Measurements from ENCODE around the gene MAD1L1.

Gene MAD1L1

GRCh38 chr7:2220030-2220429 lies 12.7 kb downstream of the MAD1L1 start:
- Histone ChIP-seq H4K12ac (ENCODE audit: low read depth, low read length) (no peak overlapping the region), H3K9ac (ENCODE audit: low read length) (no peak overlapping the region), H3K79me1 (ENCODE audit: low read length) (no peaks in the 10 kb centered on the region), H2BK120ac (ENCODE audit: insufficient read depth, low read length, poor library complexity) (no peak overlapping the region), H4K91ac (ENCODE audit: low read depth, low read length) (no peak overlapping the region), H3K79me2 (ENCODE audit: control insufficient read depth, insufficient read depth, low read length, poor library complexity) (no peaks in the 10 kb centered on the region), H3K4me2 (ENCODE audit: low read length) (no peak overlapping the region), H3K27ac (ENCODE audit: low read depth, low read length) (no peak overlapping the region), H3K4me1 (ENCODE audit: control insufficient read depth in 1 of 2, insufficient read depth in 2 of 2, low read length in 2 of 2) (no peaks in the 10 kb centered on the region), H2BK12ac (ENCODE audit: low read length) (no peak overlapping the region), H3K27me3 (ENCODE audit: insufficient read depth, low read length) (no peaks in the 10 kb centered on the region), H2AK5ac (ENCODE audit: low read length) (no peak overlapping the region), H3K14ac (ENCODE audit: low read length) (no peak overlapping the region), H3K23ac (ENCODE audit: low read length) (no peak overlapping the region), H3K36me3 (ENCODE audit: control insufficient read depth in 1 of 2, insufficient read depth in 2 of 2, low read length in 2 of 2) (peaks cover 79 to 83% of the 10 kb centered on the region in 2 experiments), H4K8ac (ENCODE audit: low read depth, low read length) (no peak overlapping the region), H3K4me3 (ENCODE audit: low read depth, low read length) (no peak overlapping the region), H3K18ac (ENCODE audit: low read length) (no peak overlapping the region), H3K9me3 (ENCODE audit: insufficient read depth, low read depth, low read length) (peaks cover 2% of the 10 kb centered on the region), H3K4ac (ENCODE audit: low read depth, low read length) (no peak overlapping the region), H2BK5ac (ENCODE audit: low read depth, low read length, poor library complexity) (no peak overlapping the region), H2AFZ (ENCODE audit: insufficient read depth, low read length, poor library complexity) (no peak overlapping the region)
- DNase-seq = no peak
- WGBS (ENCODE audit: extremely low coverage, insufficient coverage, insufficient read length) = no CpG with 5 or more reads among the region's 19 CpGs

- Histone ChIP-seq H3K4ac (ENCODE audit: low read depth, low read length) (no peak overlapping the region), H3K23ac (ENCODE audit: low read length) (no peak overlapping the region), H2AFZ (ENCODE audit: insufficient read depth, low read length, poor library complexity) (no peak overlapping the region), H3K27ac (ENCODE audit: low read depth, low read length) (no peak overlapping the region), H3K4me2 (ENCODE audit: low read length) (no peak overlapping the region), H3K18ac (ENCODE audit: low read length) (no peak overlapping the region), H2BK120ac (ENCODE audit: insufficient read depth, low read length, poor library complexity) (no peak overlapping the region), H4K8ac (ENCODE audit: low read depth, low read length) (no peak overlapping the region), H2BK12ac (ENCODE audit: low read length) (no peak overlapping the region), H3K9me3 (ENCODE audit: insufficient read depth, low read depth, low read length) (peaks cover 4% of the 10 kb centered on the region), H3K14ac (ENCODE audit: low read length) (no peak overlapping the region), H4K12ac (ENCODE audit: low read depth, low read length) (no peak overlapping the region), H3K79me2 (ENCODE audit: control insufficient read depth, insufficient read depth, low read length, poor library complexity) (no peaks in the 10 kb centered on the region), H3K79me1 (ENCODE audit: low read length) (no peaks in the 10 kb centered on the region), H4K91ac (ENCODE audit: low read depth, low read length) (no peak overlapping the region), H2BK5ac (ENCODE audit: low read depth, low read length, poor library complexity) (no peak overlapping the region), H3K27me3 (ENCODE audit: insufficient read depth, low read length) (no peaks in the 10 kb centered on the region), H3K4me1 (ENCODE audit: control insufficient read depth in 1 of 2, insufficient read depth in 2 of 2, low read length in 2 of 2) (no peaks in the 10 kb centered on the region), H3K36me3 (ENCODE audit: control insufficient read depth in 1 of 2, insufficient read depth in 2 of 2, low read length in 2 of 2) (peaks cover 77 to 81% of the 10 kb centered on the region in 2 experiments), H2AK5ac (ENCODE audit: low read length) (no peak overlapping the region), H3K9ac (ENCODE audit: low read length) (no peak overlapping the region), H3K4me3 (ENCODE audit: low read depth, low read length) (no peak overlapping the region)
- no peak for DNase-seq
- no CpG with 5 or more reads among the region's 8 CpGs for whole genome bisulfite sequencing (ENCODE audit: extremely low coverage, insufficient coverage, insufficient read length)
Measured at GRCh38 chr7:2219606-2220005, 13.1 kb downstream of the MAD1L1 start.

GRCh38 chr7:2219136-2219535 lies 13.6 kb downstream of the MAD1L1 start:
- Histone ChIP-seq H2AFZ (ENCODE audit: insufficient read depth, low read length, poor library complexity) (no peak overlapping the region), H3K79me2 (ENCODE audit: control insufficient read depth, insufficient read depth, low read length, poor library complexity) (no peaks in the 10 kb centered on the region)
- no CpG with 5 or more reads among the region's 15 CpGs for WGBS (ENCODE audit: extremely low coverage, insufficient coverage, insufficient read length)

GRCh38 chr7:2218444-2218785 lies 14.3 kb downstream of the MAD1L1 start:
- H3K27me3 ChIP-seq (ENCODE audit: insufficient read depth, low read length) = no peaks in the 10 kb centered on the region
- peaks cover 4% of the 10 kb centered on the region for H3K9me3 ChIP-seq (ENCODE audit: insufficient read depth, low read depth, low read length)
- H2BK120ac ChIP-seq (ENCODE audit: insufficient read depth, low read length, poor library complexity) = no peak overlapping the region
- H3K4me3 ChIP-seq (ENCODE audit: low read depth, low read length) = no peak overlapping the region
- H4K8ac ChIP-seq (ENCODE audit: low read depth, low read length) = no peak overlapping the region
- H3K27ac ChIP-seq (ENCODE audit: low read depth, low read length) = no peak overlapping the region
- H2BK12ac ChIP-seq (ENCODE audit: low read length) = no peak overlapping the region
- no peak overlapping the region for H3K23ac ChIP-seq (ENCODE audit: low read length)
- H3K36me3 ChIP-seq (ENCODE audit: control insufficient read depth in 1 of 2, insufficient read depth in 2 of 2, low read length in 2 of 2) = peaks cover 77 to 80% of the 10 kb centered on the region in 2 experiments
- H4K12ac ChIP-seq (ENCODE audit: low read depth, low read length) = no peak overlapping the region
- no peak overlapping the region for H3K18ac ChIP-seq (ENCODE audit: low read length)
- no peak overlapping the region for H2BK5ac ChIP-seq (ENCODE audit: low read depth, low read length, poor library complexity)
- H3K4ac ChIP-seq (ENCODE audit: low read depth, low read length) = no peak overlapping the region
- no peaks in the 10 kb centered on the region for H3K79me2 ChIP-seq (ENCODE audit: control insufficient read depth, insufficient read depth, low read length, poor library complexity)
- H2AK5ac ChIP-seq (ENCODE audit: low read length) = no peak overlapping the region
- no peaks in the 10 kb centered on the region for H3K4me1 ChIP-seq (ENCODE audit: control insufficient read depth in 1 of 2, insufficient read depth in 2 of 2, low read length in 2 of 2)
- H3K9ac ChIP-seq (ENCODE audit: low read length) = no peak overlapping the region
- no peak overlapping the region for H4K91ac ChIP-seq (ENCODE audit: low read depth, low read length)
- H2AFZ ChIP-seq (ENCODE audit: insufficient read depth, low read length, poor library complexity) = no peak overlapping the region
- no peak overlapping the region for H3K14ac ChIP-seq (ENCODE audit: low read length)
- no peak overlapping the region for H3K4me2 ChIP-seq (ENCODE audit: low read length)
- WGBS (ENCODE audit: extremely low coverage, insufficient coverage, insufficient read length) = no CpG with 5 or more reads among the region's 9 CpGs
- DNase-seq = no peak
- H3K79me1 ChIP-seq (ENCODE audit: low read length) = no peaks in the 10 kb centered on the region

More at GRCh38 chr7:2219136-2219535, 13.6 kb downstream of the MAD1L1 start:
- Histone ChIP-seq H2BK12ac (ENCODE audit: low read length) (no peak overlapping the region), H3K9me3 (ENCODE audit: insufficient read depth, low read depth, low read length) (peaks cover 4% of the 10 kb centered on the region), H3K14ac (ENCODE audit: low read length) (no peak overlapping the region), H4K8ac (ENCODE audit: low read depth, low read length) (no peak overlapping the region), H3K36me3 (ENCODE audit: control insufficient read depth in 1 of 2, insufficient read depth in 2 of 2, low read length in 2 of 2) (peaks cover 77 to 81% of the 10 kb centered on the region in 2 experiments), H4K91ac (ENCODE audit: low read depth, low read length) (no peak overlapping the region), H3K4me3 (ENCODE audit: low read depth, low read length) (no peak overlapping the region), H3K79me1 (ENCODE audit: low read length) (no peaks in the 10 kb centered on the region), H3K27ac (ENCODE audit: low read depth, low read length) (no peak overlapping the region), H3K23ac (ENCODE audit: low read length) (no peak overlapping the region), H2BK120ac (ENCODE audit: insufficient read depth, low read length, poor library complexity) (no peak overlapping the region), H3K4me1 (ENCODE audit: control insufficient read depth in 1 of 2, insufficient read depth in 2 of 2, low read length in 2 of 2) (no peaks in the 10 kb centered on the region), H3K4ac (ENCODE audit: low read depth, low read length) (no peak overlapping the region), H4K12ac (ENCODE audit: low read depth, low read length) (no peak overlapping the region), H2AK5ac (ENCODE audit: low read length) (no peak overlapping the region), H3K9ac (ENCODE audit: low read length) (no peak overlapping the region), H3K18ac (ENCODE audit: low read length) (no peak overlapping the region), H3K27me3 (ENCODE audit: insufficient read depth, low read length) (no peaks in the 10 kb centered on the region), H2BK5ac (ENCODE audit: low read depth, low read length, poor library complexity) (no peak overlapping the region), H3K4me2 (ENCODE audit: low read length) (no peak overlapping the region)
- DNase-seq = no peak

Data from trophoblast cell (in vitro differentiated cells and primary cell).